Hepatocyte (in vitro differentiated cells): Measurements from ENCODE around the gene CETN3. TPM values are rescaled to one million over a fixed set of nuclear protein-coding genes. Genes with fewer than 3 reads are reported as not detected.

ENCODE experiments used
- DNase-seq: peaks from one replicate; pipeline ENCODE4 v3.0.0-alpha.2; 2016; ENCODE audit warnings: low spot score
- H2AFZ ChIP-seq: fragments of 200-600 bp; sonication (generic); 2 replicates; pipeline ENCODE4 v1.6.0; 2016; ENCODE audit warnings: antibody characterized with exemption, mild to moderate bottlenecking
- H3K27ac ChIP-seq: fragments of 200-600 bp; sonication (generic); 2 replicates; pipeline ENCODE4 v1.5.1; 2016; ENCODE audit warnings: mild to moderate bottlenecking
- H3K27me3 ChIP-seq: fragments of 200-600 bp; sonication (generic); 2 replicates; pipeline ENCODE4 v1.6.1; 2016
- H3K36me3 ChIP-seq: fragments of 200-600 bp; sonication (generic); replicated peaks from 2 replicates; pipeline ENCODE4 v1.5.1; 2016; ENCODE audit warnings: low read depth; ENCODE audit not compliant: insufficient read depth
- H3K4me1 ChIP-seq: fragments of 200-600 bp; sonication (generic); 2 replicates; pipeline ENCODE4 v1.5.1; 2016; ENCODE audit warnings: mild to moderate bottlenecking, moderate library complexity; ENCODE audit not compliant: insufficient read depth
- H3K4me2 ChIP-seq: fragments of 200-600 bp; sonication (generic); 2 replicates; pipeline ENCODE4 v1.6.0; 2016
- H3K4me3 ChIP-seq: fragments of 200-600 bp; sonication (generic); 2 replicates; pipeline ENCODE4 v1.5.1; 2016; ENCODE audit warnings: mild to moderate bottlenecking
- H3K79me2 ChIP-seq: fragments of 200-600 bp; sonication (generic); 2 replicates; pipeline ENCODE4 v1.6.0; 2017; ENCODE audit warnings: mild to moderate bottlenecking
- H3K9me2 ChIP-seq: fragments of 200-600 bp; sonication (generic); replicated peaks from 2 replicates; pipeline ENCODE4 v1.6.0; 2017; ENCODE audit warnings: mild to moderate bottlenecking; ENCODE audit not compliant: insufficient read depth
- H3K9me3 ChIP-seq: fragments of 200-600 bp; sonication (generic); 2 replicates; pipeline ENCODE4 v1.5.1; 2016; ENCODE audit warnings: low read depth, mild to moderate bottlenecking
- H4K20me1 ChIP-seq: fragments of 200-600 bp; sonication (generic); 2 replicates; pipeline ENCODE4 v1.6.0; 2016; ENCODE audit warnings: mild to moderate bottlenecking; ENCODE audit not compliant: insufficient read depth, poor library complexity, severe bottlenecking
- EZH2 ChIP-seq: fragments of 200-600 bp; sonication (generic); IDR thresholded peaks from 2 replicates; pipeline ENCODE4 v1.6.1; 2016; ENCODE audit warnings: antibody characterized with exemption, mild to moderate bottlenecking, borderline replicate concordance
- EZH2phosphoT487 ChIP-seq: fragments of 200-600 bp; sonication (generic); IDR thresholded peaks from one replicate; pipeline ENCODE4 v1.6.1; 2018; ENCODE audit warnings: antibody characterized with exemption, mild to moderate bottlenecking, low read depth, moderate library complexity; ENCODE audit not compliant: unreplicated experiment, severe bottlenecking
- WGBS: methylation state at CpG from one replicate; pipeline ENCODE4 v1.1.6; 2016; ENCODE audit warnings: low lambda C conversion rate; ENCODE audit errors: missing lambda C conversion rate; 5-methylcytosine and 5-hydroxymethylcytosine counted together
- polyA plus RNA-seq: library from polyadenylated mRNA; unstranded; fragments of >200 nt; fragmentation: Nextera tagmentation; extraction: Ambion mirVana; gene quantifications from 2 replicates; pipeline ENCODE4 v1.2.1, GENCODE V29; 2016
- total RNA-seq: library from RNA; depleted of rRNA; stranded (reverse); fragments of >200 nt; gene quantifications from 2 replicates; pipeline ENCODE4 v1.2.3, GENCODE V29; 2014
- TF ChIP-seq, protein P1 (sequence below): fragments of 200-600 bp; sonication (generic); IDR thresholded peaks from 2 replicates; pipeline ENCODE4 v1.5.1; 2016; ENCODE audit warnings: antibody characterized with exemption, mild to moderate bottlenecking; ENCODE audit not compliant: poor library complexity

CETN3 gene
- total and polyA plus RNA-seq, 2 experiments from 2014 or later, result 15.7 to 37.0 TPM

DNA sequence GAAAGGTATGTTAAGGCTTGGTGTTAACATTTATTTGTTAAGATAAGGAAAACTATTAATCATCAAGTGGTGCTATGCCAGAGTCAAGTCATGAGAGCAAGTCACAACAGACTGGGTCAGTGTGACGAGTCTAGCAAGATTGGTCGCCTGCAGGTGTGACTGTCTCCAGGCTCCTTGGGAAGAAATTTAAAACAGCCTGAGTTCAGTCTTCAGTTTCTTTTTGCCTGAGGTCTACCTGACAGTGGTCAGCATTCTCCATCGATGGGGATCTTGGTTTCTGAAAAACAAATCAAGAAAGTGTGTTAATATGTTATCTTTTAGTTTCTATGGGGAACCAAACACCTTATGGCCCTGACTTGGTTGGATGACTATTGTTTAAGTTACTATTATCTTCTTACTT lies 56.3 kb downstream of the CETN3 start:
- no peaks in the 10 kb centered on the region for H3K79me2 ChIP-seq
- H3K4me1 ChIP-seq, result no peaks in the 10 kb centered on the region
- TF ChIP-seq, protein P1, sequence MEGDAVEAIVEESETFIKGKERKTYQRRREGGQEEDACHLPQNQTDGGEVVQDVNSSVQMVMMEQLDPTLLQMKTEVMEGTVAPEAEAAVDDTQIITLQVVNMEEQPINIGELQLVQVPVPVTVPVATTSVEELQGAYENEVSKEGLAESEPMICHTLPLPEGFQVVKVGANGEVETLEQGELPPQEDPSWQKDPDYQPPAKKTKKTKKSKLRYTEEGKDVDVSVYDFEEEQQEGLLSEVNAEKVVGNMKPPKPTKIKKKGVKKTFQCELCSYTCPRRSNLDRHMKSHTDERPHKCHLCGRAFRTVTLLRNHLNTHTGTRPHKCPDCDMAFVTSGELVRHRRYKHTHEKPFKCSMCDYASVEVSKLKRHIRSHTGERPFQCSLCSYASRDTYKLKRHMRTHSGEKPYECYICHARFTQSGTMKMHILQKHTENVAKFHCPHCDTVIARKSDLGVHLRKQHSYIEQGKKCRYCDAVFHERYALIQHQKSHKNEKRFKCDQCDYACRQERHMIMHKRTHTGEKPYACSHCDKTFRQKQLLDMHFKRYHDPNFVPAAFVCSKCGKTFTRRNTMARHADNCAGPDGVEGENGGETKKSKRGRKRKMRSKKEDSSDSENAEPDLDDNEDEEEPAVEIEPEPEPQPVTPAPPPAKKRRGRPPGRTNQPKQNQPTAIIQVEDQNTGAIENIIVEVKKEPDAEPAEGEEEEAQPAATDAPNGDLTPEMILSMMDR, result no peak
- no peak for TF ChIP-seq EZH2phosphoT487
- no peak for TF ChIP-seq EZH2
- H3K27me3 ChIP-seq, result no peaks in the 10 kb centered on the region
- no peaks in the 10 kb centered on the region for H3K9me3 ChIP-seq
- H3K9me2 ChIP-seq, result no peaks in the 10 kb centered on the region
- no peaks in the 10 kb centered on the region for H4K20me1 ChIP-seq
- 74% methylated on average over 3 of the region's 3 CpGs for WGBS
- H3K36me3 ChIP-seq, result no peaks in the 10 kb centered on the region
- H2AFZ ChIP-seq, result no peak overlapping the region
- H3K4me2 ChIP-seq, result no peak overlapping the region
- no peak for DNase-seq
- H3K4me3 ChIP-seq, result no peak overlapping the region
- H3K27ac ChIP-seq, result no peak overlapping the region

DNA sequence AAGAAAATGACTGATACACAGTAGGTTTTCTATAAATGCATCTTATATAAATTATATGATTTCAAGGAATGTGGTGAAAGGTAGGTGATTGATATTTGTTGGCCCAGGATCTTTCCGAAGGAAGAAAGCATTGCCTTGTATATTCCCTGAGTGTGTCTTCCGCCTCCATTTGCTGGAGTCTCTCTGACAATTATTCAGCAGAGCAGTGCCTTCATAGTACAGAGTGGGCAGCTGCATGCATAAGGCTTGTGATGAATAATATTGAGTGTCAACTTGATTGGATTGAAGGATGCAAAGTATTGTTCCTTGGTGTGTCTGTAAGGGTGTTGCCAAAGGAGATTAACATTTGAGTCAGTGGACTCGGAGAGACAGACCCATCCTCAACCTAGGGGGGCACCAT lies 58.5 kb downstream of the CETN3 start:
- WGBS, result 76% methylated on average over 3 of the region's 3 CpGs
- Histone ChIP-seq H3K9me3 (no peaks in the 10 kb centered on the region), H3K79me2 (no peaks in the 10 kb centered on the region), H3K4me3 (no peak overlapping the region), H4K20me1 (no peaks in the 10 kb centered on the region), H3K36me3 (no peaks in the 10 kb centered on the region), H3K27ac (no peak overlapping the region), H3K4me2 (no peak overlapping the region), H3K4me1 (no peaks in the 10 kb centered on the region), H2AFZ (no peak overlapping the region), H3K9me2 (no peaks in the 10 kb centered on the region), H3K27me3 (no peaks in the 10 kb centered on the region)
- no peak for DNase-seq
- TF ChIP-seq EZH2, result no peak
- TF ChIP-seq, protein P1, result no peak
- no peak for TF ChIP-seq EZH2phosphoT487

DNA sequence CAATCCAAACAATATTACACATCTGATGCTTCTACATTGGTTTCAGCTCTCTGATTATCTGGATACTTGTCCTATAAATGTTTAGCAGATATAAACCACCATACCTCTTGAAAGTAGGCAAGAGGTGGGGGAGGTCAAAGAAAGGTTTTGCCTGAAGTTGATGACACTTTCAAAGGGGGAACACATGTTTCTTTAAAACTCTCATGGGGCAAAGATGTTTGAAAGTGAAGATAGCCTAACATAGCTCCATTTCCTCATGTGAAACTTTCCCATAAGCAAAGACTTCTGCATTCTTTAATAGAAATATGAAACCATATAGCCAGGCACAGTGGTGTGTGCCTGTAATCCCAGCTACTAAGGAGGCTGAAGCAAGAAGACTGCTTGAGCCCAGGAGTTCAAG lies 62.1 kb downstream of the CETN3 start:
- TF ChIP-seq EZH2 (no peak), EZH2phosphoT487 (no peak)
- TF ChIP-seq, protein P1, result no peak
- Histone ChIP-seq H3K27me3 (no peaks in the 10 kb centered on the region), H3K36me3 (no peaks in the 10 kb centered on the region), H3K9me2 (no peaks in the 10 kb centered on the region), H4K20me1 (no peaks in the 10 kb centered on the region), H3K27ac (no peak overlapping the region), H2AFZ (no peak overlapping the region), H3K4me3 (no peak overlapping the region), H3K4me2 (no peak overlapping the region), H3K4me1 (no peaks in the 10 kb centered on the region), H3K79me2 (no peaks in the 10 kb centered on the region), H3K9me3 (no peaks in the 10 kb centered on the region)
- DNase-seq, result no peak

DNA sequence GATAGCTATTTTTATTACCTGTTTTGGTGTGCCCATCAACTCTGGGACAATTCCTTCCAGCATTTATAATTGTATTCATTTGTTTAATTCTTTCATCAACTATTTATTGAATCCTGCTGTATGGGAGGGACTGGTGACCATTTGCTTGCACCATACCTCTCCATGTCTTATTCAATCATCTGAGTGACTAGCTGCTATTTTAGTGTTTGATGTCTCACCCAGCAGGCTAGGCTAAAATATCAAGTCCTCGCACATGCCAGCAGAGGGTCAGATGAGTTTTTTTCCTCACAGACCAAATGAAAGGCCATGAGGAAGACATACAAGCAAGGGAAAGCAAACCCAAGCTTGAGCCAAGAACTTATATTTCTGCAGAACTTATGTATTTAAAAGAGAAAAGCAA lies 63.9 kb downstream of the CETN3 start:
- Histone ChIP-seq H3K36me3 (no peaks in the 10 kb centered on the region), H3K4me1 (no peaks in the 10 kb centered on the region), H3K4me2 (no peak overlapping the region), H3K79me2 (no peaks in the 10 kb centered on the region), H3K9me3 (no peaks in the 10 kb centered on the region), H3K4me3 (no peak overlapping the region), H3K27me3 (no peaks in the 10 kb centered on the region), H3K9me2 (no peaks in the 10 kb centered on the region), H3K27ac (no peak overlapping the region), H4K20me1 (no peaks in the 10 kb centered on the region), H2AFZ (no peak overlapping the region)
- TF ChIP-seq, protein P1, result no peak
- TF ChIP-seq EZH2, result no peak
- no peak for TF ChIP-seq EZH2phosphoT487
- no peak for DNase-seq
- 81% methylated on average over 1 of the region's 1 CpG for WGBS
